Measurements from ENCODE around the gene CARMIL1. TPM values are rescaled to one million over a fixed set of nuclear protein-coding genes. Genes with fewer than 3 reads are reported as not detected.

The CARMIL1 gene
- total RNA-seq, 1 donor from 2014 or later: 11.8 TPM

GRCh38 chr6:25453288-25453687, 174.1 kb downstream of the CARMIL1 start:
- peaks cover 6% of the 10 kb centered on the region for H3K36me3 Mint-ChIP-seq
- H3K4me3 Mint-ChIP-seq: no peak overlapping the region
- no peaks in the 10 kb centered on the region for H3K9me3 Mint-ChIP-seq
- no peak for DNase-seq (ENCODE audit: extremely low spot score, unreplicated experiment)
- H3K27ac Mint-ChIP-seq: no peak overlapping the region
- TF ChIP-seq, protein P1, sequence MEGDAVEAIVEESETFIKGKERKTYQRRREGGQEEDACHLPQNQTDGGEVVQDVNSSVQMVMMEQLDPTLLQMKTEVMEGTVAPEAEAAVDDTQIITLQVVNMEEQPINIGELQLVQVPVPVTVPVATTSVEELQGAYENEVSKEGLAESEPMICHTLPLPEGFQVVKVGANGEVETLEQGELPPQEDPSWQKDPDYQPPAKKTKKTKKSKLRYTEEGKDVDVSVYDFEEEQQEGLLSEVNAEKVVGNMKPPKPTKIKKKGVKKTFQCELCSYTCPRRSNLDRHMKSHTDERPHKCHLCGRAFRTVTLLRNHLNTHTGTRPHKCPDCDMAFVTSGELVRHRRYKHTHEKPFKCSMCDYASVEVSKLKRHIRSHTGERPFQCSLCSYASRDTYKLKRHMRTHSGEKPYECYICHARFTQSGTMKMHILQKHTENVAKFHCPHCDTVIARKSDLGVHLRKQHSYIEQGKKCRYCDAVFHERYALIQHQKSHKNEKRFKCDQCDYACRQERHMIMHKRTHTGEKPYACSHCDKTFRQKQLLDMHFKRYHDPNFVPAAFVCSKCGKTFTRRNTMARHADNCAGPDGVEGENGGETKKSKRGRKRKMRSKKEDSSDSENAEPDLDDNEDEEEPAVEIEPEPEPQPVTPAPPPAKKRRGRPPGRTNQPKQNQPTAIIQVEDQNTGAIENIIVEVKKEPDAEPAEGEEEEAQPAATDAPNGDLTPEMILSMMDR (conservative IDR thresholded peaks at IDR 0.05): no peak
- H3K27me3 Mint-ChIP-seq: no peaks in the 10 kb centered on the region
- H3K4me1 Mint-ChIP-seq (ENCODE audit: unreplicated experiment): peaks cover 19% of the 10 kb centered on the region

DNA sequence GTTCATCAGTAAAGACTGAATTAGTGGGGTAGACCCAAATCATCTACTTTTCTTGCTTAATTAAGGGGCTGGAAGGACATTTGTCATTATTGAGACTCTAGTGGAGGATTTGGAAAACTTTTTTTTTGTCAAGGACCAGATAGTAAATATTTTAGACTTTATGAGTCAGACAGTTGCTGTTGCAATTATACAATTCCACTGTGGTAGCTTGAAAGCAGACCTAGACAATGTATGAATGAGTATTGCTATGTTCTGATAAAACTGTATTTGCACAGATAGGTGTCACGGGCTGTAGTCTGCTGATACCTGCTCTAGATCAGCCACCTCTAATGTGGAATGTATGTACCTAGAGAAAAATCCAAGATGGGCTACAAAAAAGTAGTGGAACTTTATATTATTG, 175.0 kb downstream of the CARMIL1 start:
- H3K9me3 Mint-ChIP-seq: no peaks in the 10 kb centered on the region

DNA sequence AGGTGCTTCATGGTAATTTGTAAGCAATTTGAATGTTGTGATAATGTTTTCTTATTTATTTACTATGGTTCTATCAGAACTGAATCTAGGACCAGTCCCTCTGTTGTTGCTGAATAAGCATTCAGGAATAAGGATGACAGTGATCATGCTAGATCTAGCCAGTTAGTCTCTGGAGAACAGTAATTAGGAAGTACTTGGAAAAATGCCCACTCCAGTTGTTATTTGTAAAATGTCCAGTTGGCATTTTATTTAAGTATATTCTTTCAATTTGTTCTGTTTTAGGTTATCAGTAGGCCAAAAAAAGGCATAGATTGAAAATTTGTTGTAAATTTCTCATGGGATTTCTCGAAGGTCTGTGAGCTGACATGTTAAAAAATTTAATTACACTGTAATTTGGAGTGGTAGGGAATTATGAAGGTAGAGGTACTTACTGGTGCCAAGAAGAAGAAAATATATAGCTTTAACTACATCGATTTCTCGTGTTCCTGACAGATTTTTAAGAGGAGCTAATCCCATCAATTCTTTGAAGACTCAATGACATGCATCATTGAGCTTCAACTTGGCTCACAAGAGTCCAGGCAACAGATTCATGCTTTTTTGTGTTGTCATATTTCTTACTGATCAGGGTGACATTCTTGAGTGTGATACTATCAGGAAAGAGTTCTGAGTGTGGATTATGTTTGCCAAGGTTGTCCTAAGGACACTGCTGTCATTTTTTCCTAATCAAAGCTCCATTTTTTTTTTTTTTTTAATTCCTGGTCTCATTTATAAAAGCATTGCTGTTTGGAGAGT, 177.3 kb downstream of the CARMIL1 start:
- TF ChIP-seq, protein P1 (conservative IDR thresholded peaks at IDR 0.05): no peak
- Mint-ChIP-seq H3K4me3 (no peak overlapping the region), H3K4me1 (ENCODE audit: unreplicated experiment) (no peaks in the 10 kb centered on the region), H3K36me3 (peaks cover 3% of the 10 kb centered on the region), H3K27me3 (no peaks in the 10 kb centered on the region), H3K27ac (no peak overlapping the region), H3K9me3 (no peaks in the 10 kb centered on the region)
- DNase-seq (ENCODE audit: extremely low spot score, unreplicated experiment): no peak

More for the DNA sequence above, 175.0 kb downstream of the CARMIL1 start:
- H3K4me1 Mint-ChIP-seq (ENCODE audit: unreplicated experiment): peaks cover 13% of the 10 kb centered on the region
- no peak overlapping the region for H3K27ac Mint-ChIP-seq
- no peak for DNase-seq (ENCODE audit: extremely low spot score, unreplicated experiment)
- H3K27me3 Mint-ChIP-seq: no peaks in the 10 kb centered on the region
- H3K4me3 Mint-ChIP-seq: no peak overlapping the region
- peaks cover 3% of the 10 kb centered on the region for H3K36me3 Mint-ChIP-seq
- TF ChIP-seq, protein P1 (conservative IDR thresholded peaks at IDR 0.05): no peak

DNA sequence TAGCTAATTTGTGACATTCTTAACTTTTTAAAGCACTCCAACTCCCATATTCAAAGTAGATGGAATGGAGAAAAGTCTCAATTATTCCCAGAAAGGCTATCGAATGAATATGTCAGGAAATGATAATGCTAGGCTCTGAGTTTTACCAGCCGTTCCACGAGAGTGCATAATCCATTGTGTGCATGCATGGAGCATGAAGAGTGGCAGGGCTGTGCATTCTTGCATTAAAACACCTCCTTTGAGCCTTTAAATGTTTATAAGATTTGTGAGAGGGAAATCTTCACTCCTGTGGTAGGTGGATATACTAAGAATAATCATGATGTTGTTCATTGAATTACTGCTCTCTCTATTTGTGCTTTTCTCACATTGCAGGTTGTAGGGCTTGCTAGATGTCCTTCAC, 178.3 kb downstream of the CARMIL1 start:
- TF ChIP-seq, protein P1 (conservative IDR thresholded peaks at IDR 0.05): no peak
- H3K9me3 Mint-ChIP-seq: no peaks in the 10 kb centered on the region
- H3K27me3 Mint-ChIP-seq: no peaks in the 10 kb centered on the region
- no peak overlapping the region for H3K27ac Mint-ChIP-seq
- H3K36me3 Mint-ChIP-seq: peaks cover 3% of the 10 kb centered on the region
- DNase-seq (ENCODE audit: extremely low spot score, unreplicated experiment): no peak
- H3K4me1 Mint-ChIP-seq (ENCODE audit: unreplicated experiment): peaks cover 5% of the 10 kb centered on the region
- H3K4me3 Mint-ChIP-seq: no peak overlapping the region

- no peak overlapping the region for H3K27ac Mint-ChIP-seq
- TF ChIP-seq, protein P1 (conservative IDR thresholded peaks at IDR 0.05): no peak
- no peak overlapping the region for H3K4me3 Mint-ChIP-seq
- H3K36me3 Mint-ChIP-seq: peaks cover 3% of the 10 kb centered on the region
- no peaks in the 10 kb centered on the region for H3K27me3 Mint-ChIP-seq
- peaks cover 6% of the 10 kb centered on the region for H3K4me1 Mint-ChIP-seq (ENCODE audit: unreplicated experiment)
- no peaks in the 10 kb centered on the region for H3K9me3 Mint-ChIP-seq
- no peak for DNase-seq (ENCODE audit: extremely low spot score, unreplicated experiment)
These were observed 179.3 kb downstream of the CARMIL1 start for GRCh38 chr6:25458485-25458884.

Data from type B pancreatic cell (in vitro differentiated cells).